Mononuclear cell (primary cell): Measurements from ENCODE around the gene TACSTD2. TPM values are rescaled to one million over a fixed set of nuclear protein-coding genes. Genes with fewer than 3 reads are reported as not detected.
"Not testable (repeated sequence)": the region's sequence is repeated elsewhere in the genome, so short reads cannot be mapped to it uniquely, and the experiment has no call there.

Source experiments
- H3K27me3 ChIP-seq: 2 replicates; pipeline ENCODE4 v1.6.0; 2011; ENCODE audit warnings: low read length, control low read depth; ENCODE audit not compliant: insufficient read depth
- H3K4me1 ChIP-seq: 2 replicates; pipeline ENCODE4 v1.5.1; 2011; ENCODE audit warnings: mild to moderate bottlenecking, low read length, control low read depth; ENCODE audit not compliant: insufficient read depth
- H3K4me3 ChIP-seq: 2 replicates; pipeline ENCODE4 v1.5.1; 2011; ENCODE audit warnings: mild to moderate bottlenecking, low read length, moderate library complexity
- H3K9me3 ChIP-seq: 2 replicates; pipeline ENCODE4 v1.5.1; 2011; ENCODE audit warnings: low read depth, mild to moderate bottlenecking, control low read depth, low read length
- total RNA-seq: library from RNA; depleted of rRNA; stranded (reverse); fragments of >200 nt; gene quantifications from one replicate; pipeline ENCODE4 v1.2.3, GENCODE V29; 2012

TACSTD2 gene
- total RNA-seq, 1 donor: under 0.01 TPM

DNA sequence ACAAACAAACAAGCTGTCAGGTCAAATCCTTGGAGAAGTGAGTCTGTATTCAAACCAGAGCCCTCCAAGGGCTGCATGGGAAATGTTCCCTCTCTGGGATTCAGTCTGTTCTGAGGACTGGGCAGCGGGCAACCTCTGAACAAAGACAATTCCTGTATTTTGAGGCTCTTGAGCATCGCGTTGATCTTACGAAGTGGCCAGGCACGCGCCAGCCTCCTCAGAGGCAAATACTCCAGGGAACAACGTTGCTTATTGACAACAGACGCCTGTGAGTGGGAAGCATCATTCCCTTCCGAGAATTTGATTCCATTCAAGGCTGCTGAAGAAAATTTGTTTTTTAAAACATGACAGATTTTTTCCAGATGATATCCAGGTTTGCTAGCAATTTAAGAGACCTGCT, 20.0 kb upstream of the TACSTD2 start:
- no peaks in the 10 kb centered on the region for H3K27me3 ChIP-seq
- H3K9me3 ChIP-seq: no peaks in the 10 kb centered on the region
- H3K4me3 ChIP-seq: no peak overlapping the region
- peaks cover 12% of the 10 kb centered on the region for H3K4me1 ChIP-seq

DNA sequence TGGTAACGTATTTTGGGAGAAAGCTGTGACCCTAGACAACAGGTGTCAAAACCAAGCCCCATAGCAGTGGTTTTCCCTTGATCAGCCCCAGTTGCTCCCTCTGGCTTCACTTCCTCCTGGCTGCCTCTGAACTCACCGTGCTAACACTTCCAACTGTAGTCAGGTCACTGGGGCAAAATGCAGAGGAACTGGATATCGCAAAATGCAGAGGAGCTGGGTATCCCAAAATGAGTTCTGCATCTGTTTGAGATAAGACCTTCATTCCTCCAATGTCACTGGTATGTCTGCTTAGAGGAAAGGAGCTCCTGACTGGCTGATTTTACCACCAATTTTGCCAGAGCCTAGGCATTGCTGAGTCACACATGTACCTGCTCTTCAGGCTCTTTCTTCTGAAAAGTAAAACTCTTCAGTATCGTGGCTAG, 19.6 kb upstream of the TACSTD2 start:
- Histone ChIP-seq H3K4me1 (peaks cover 12% of the 10 kb centered on the region), H3K4me3 (no peak overlapping the region), H3K9me3 (no peaks in the 10 kb centered on the region), H3K27me3 (no peaks in the 10 kb centered on the region)

DNA sequence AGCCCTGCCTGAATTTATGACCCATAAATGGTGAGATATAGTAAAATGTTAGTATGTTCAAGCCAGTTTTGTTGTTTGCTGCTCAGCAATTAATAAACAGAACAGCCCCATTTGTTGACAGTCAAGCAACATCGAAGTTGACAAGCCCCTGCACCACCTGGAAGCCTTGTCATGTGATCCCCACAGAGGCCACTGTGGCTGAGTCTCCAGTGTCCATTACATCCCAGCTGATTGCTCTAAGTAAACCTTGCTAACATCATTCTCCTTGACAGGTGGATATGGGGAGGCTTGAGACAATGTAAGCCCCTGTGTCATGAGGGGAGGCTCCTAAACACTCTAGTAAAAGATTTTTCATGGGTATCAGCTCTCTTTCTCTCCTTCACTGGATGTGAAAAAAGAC, 17.5 kb upstream of the TACSTD2 start:
- Histone ChIP-seq H3K27me3 (no peaks in the 10 kb centered on the region), H3K4me3 (no peak overlapping the region), H3K4me1 (peaks cover 12% of the 10 kb centered on the region)

DNA sequence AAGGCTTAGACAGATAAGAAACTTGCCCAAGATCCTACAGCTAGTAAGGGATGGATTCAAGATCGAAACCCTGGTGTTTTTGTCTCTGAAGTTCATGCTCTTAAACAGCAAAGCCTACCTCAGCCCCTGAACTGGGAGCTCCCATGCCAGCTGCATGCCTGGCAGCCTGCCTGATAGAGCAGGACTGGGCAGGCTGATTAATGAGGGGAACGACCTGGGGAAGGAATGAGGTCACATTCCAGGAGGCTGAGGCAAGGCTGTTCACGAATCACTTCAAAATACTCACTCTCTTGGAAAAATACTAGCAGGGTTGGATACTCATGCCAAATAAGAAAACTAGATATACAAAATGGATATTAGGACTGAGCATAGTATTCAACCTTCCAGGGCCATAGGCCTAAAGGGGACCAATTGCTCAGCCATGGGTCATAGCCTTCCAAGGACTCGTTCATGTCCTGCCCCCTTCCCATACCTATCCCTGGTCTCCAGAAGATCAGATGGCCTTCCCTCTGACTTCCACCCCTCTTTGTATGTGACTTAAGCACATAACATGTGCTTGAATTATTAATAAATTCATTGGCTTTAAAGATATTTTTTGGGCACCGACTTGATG, 15.6 kb upstream of the TACSTD2 start:
- H3K4me3 ChIP-seq: no peak overlapping the region
- H3K4me1 ChIP-seq: peaks cover 2% of the 10 kb centered on the region
- no peaks in the 10 kb centered on the region for H3K9me3 ChIP-seq
- H3K27me3 ChIP-seq: no peaks in the 10 kb centered on the region

More for the DNA sequence above, 17.5 kb upstream of the TACSTD2 start:
- no peaks in the 10 kb centered on the region for H3K9me3 ChIP-seq

DNA sequence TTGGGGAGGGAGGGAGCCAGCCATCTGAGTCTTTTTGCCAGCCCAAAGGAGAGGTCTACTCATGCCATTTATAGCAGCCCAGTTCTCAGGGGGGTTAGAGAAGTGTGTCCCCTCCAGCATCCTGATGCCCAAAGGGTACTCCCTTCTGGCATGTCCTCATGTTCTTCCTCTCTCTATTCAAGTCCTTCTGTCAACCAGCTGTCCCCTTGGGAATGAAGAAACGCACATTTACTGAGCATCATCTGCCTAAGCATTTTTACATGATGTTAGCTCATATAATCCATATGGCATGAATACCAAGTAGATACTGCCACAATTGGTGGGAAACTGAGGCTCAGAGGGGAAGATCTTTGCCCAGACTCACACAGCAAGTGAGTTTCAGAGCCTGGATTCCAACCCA, 14.8 kb upstream of the TACSTD2 start:
- Histone ChIP-seq H3K9me3 (no peaks in the 10 kb centered on the region), H3K4me1 (no peaks in the 10 kb centered on the region), H3K4me3 (no peak overlapping the region), H3K27me3 (no peaks in the 10 kb centered on the region)

DNA sequence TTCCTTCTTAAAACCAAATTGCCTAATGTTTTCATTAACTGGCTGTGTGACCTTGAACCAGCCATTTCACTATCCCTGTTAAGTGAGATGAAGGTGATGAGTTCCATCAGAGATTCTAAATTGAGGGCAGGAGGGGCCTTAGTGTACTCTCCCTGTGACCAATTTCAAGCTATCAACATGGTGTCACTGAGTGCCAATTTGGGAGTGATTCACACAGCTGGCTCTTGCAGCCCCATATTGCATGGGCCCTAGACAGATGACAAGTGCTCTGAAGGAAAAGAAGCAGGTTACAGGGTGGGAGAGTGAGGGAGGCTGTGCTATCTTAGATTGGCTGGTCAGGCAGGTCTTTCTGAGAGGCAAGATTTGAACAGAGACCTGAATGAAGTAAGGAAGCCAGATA, 13.0 kb upstream of the TACSTD2 start:
- no peak overlapping the region for H3K4me3 ChIP-seq
- H3K27me3 ChIP-seq: no peaks in the 10 kb centered on the region
- H3K9me3 ChIP-seq: no peaks in the 10 kb centered on the region
- H3K4me1 ChIP-seq: peaks cover 8% of the 10 kb centered on the region

DNA sequence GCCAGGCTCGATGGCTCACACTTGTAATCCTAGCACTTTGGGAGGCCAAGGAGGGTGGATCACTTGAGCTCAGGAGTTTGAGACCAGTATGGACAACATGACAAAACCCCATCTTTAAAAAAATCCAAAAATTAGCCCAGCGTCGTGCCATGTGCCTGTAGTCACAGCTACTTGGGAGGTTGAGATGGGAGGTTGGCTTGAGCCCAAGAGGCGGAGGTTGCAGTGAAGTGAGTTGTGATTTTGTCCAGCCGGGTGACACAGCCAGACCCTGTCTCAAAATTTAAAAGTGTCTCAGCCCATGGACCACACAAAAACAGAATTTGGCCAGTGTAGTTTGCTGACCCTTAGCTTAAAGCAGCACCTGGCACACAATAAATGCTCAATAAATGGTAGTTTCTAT, 11.3 kb upstream of the TACSTD2 start:
- no peaks in the 10 kb centered on the region for H3K27me3 ChIP-seq
- peaks cover 22% of the 10 kb centered on the region for H3K4me1 ChIP-seq
- H3K9me3 ChIP-seq: no peaks in the 10 kb centered on the region
- H3K4me3 ChIP-seq: no peak overlapping the region

DNA sequence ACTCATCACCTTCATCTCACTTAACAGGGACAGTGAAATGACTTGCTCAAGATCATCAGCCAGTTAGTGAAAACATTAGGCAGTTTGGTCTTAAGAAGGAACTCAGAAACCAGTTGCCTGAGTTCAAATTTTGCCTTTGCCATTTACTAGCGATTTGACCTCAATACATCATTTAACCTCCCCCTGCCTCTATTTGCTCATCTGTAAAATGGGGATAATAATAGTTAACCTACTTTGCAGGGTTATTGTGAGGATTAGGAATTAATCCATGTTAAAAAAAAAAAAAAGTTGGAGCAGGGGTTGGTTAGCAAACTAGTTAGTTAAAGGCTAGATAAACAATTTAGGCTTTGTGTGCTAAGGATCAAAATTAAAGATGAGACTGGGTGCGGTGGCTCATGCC, 10.6 kb upstream of the TACSTD2 start:
- no peaks in the 10 kb centered on the region for H3K27me3 ChIP-seq
- peaks cover 26% of the 10 kb centered on the region for H3K4me1 ChIP-seq
- H3K4me3 ChIP-seq: no peak overlapping the region
- H3K9me3 ChIP-seq: no peaks in the 10 kb centered on the region

DNA sequence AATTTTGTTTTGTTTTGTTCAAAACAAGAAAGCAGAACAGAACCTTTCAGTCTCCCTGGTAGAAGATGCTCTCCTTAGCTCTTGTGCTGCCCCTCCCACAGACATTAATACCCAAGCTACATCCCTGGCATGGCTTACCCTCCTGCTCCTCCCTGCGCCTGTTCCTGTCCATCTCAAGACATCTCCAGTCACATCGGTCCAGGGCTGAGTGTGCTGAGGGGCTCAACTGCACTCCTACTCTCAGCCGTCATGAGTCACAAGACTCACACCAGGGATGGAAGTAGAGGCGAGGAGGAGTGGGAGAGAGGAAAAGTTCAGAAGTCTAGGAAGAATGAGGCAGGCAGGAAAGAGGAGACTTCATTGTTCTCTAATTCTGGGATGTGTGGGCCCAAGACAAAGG, 9.2 kb upstream of the TACSTD2 start:
- H3K4me1 ChIP-seq: peaks cover 26% of the 10 kb centered on the region
- H3K27me3 ChIP-seq: no peaks in the 10 kb centered on the region
- no peak overlapping the region for H3K4me3 ChIP-seq
- no peaks in the 10 kb centered on the region for H3K9me3 ChIP-seq

DNA sequence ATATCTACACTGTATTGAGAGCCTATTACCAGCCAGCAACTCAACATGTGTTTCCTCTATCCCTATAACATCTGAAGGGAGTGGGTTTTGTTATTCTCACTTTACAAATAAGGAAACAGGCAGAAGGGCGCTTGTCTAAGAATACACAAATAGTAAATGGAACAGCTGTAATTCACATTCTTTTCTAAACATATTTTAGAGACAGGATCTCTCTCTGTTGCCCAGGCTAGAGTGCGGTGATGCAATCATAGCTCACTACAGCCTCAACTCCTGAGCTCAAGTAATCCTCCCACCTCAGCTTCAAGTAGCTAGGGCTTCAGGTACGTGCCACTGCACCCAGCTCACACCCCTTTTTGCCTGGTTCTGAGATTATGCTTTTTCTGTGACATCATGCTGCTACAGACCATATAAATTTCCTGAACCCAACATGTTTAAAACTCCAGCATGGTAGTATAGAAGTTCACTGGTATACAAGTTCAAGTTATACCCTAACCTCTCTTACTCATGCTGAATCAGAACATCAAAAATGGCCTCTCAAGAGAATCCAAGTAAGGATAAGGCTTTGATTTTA, 8.6 kb upstream of the TACSTD2 start:
- H3K9me3 ChIP-seq: no peaks in the 10 kb centered on the region
- H3K4me3 ChIP-seq: no peak overlapping the region
- H3K27me3 ChIP-seq: no peaks in the 10 kb centered on the region
- H3K4me1 ChIP-seq: peaks cover 26% of the 10 kb centered on the region

DNA sequence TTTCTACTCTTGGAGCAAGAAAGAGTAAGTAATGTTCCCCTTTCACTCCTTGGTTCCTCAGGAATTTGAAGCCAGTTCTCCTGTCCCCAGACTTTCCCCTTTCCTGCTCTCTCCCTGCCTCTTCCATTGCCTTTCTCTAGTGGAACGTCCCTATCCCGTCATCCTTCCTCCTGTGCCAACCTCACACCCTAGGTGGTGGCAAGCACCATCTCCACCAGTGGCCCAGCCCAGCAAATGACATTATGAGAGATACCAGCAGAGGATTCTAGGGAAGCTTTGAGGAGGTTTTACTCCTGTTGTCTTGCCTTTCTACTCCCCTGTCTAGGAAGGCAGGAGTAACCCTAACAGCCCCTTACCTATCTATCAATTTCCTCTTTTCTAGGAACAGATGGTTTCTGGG, 8.1 kb upstream of the TACSTD2 start:
- Histone ChIP-seq H3K4me1 (peaks cover 26% of the 10 kb centered on the region), H3K9me3 (no peaks in the 10 kb centered on the region), H3K4me3 (no peak overlapping the region), H3K27me3 (peaks cover under 1% of the 10 kb centered on the region)

DNA sequence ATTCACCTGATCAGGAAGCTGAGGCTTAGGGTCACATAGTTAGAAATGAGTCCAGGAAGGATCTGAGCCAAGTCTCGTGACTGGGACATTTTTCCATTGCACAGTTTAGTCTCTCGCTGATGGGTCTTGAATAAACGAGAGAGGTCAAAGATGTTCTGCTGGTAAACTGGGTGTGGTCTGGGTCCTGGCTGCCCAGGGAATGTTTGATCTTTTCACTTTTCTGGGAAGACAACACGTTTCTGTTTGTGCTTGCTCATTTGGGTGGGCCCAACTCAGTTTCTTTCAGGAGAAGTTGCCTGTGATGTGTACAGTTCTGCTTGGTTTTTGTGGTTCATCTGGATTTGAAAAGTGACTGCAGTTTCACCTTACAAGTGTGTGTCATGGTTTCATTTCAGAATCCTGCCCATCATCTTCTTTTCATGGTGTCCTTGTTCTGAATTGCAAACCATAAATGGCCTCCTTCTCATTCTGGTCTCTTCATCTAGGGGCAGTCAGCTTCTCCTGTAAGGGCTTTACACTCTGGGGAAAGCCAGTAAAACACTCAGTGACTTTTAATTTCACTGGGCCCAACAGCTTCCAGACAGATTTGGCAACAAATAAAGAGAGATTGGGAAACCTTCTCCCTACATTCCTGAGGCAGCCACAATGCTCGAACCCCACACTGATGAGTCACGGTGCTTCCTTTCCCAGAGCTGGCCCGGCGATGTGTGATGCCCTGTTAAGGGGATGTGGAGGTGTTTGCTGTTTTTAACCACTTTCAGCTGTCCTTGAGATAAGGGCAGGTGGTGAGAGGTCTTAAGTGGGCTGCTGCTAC, 7.2 kb upstream of the TACSTD2 start:
- Histone ChIP-seq H3K27me3 (peaks cover 3% of the 10 kb centered on the region), H3K9me3 (no peaks in the 10 kb centered on the region), H3K4me1 (peaks cover 26% of the 10 kb centered on the region), H3K4me3 (no peak overlapping the region)

DNA sequence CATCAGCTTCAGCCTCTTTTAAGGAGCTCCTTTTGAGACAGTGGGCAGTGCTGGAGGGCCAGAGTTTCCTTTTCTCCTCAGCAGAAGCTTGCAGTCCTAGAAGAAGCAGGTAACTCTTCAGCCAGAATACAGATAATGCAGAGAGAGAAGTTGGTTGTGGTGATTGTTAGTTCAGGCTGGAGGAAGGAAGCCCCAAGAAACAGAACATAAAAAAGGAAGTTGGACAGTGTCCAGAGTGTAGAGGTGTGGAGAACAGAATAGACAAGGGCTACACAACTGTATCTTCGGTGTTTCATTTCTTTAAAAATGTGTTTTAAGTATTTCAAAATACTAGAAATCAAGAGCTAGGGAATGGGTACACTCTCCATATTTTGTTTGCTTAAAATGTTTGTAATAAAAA, 6.4 kb upstream of the TACSTD2 start:
- H3K4me3 ChIP-seq: no peak overlapping the region
- peaks cover 26% of the 10 kb centered on the region for H3K4me1 ChIP-seq
- peaks cover 5% of the 10 kb centered on the region for H3K27me3 ChIP-seq
- no peaks in the 10 kb centered on the region for H3K9me3 ChIP-seq

DNA sequence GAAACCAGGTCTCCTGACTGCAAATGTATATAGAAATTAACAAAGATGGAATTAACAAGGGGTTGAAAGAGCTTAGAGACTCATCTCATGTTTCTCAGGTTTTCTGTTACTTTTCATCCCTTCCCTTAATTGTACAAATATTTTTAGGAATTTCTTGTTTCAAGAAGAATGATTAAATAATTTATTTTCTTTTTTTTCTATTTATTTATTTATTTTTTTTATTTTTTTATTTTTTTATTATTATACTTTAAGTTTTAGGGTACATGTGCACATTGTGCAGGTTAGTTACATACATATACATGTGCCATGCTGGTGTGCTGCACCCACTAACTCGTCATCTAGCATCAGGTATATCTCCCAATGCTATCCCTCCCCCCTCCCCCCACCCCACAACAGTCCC, 5.1 kb upstream of the TACSTD2 start:
- not testable (repeated sequence) for H3K9me3 ChIP-seq, H3K4me3 ChIP-seq
- H3K27me3 ChIP-seq: peaks cover 18% of the 10 kb centered on the region
- peaks cover 40% of the 10 kb centered on the region for H3K4me1 ChIP-seq

DNA sequence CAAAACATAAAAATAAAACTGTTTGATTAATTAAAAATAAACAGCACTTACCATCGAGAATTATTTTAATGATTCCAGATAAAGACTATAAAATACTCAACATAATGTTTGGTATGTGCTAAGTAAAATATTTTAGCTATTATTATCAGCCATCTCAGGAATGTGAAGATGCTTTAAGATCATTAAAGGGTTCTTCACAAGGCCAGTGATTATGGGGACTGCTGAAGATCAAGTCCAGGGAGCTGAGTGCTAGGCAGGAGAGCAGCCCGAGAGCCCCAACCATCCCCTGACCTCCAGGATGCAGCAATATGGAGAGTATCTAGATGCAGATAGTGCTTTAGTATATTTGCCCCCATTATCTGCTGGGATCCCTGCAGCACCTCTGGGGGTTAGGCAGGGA, 4.6 kb upstream of the TACSTD2 start:
- H3K27me3 ChIP-seq: peaks cover 20% of the 10 kb centered on the region
- H3K9me3 ChIP-seq: no peaks in the 10 kb centered on the region
- H3K4me3 ChIP-seq: no peak overlapping the region
- H3K4me1 ChIP-seq: peaks cover 45% of the 10 kb centered on the region
